GM12872 (cell line): Measurements from ENCODE around the gene TSHZ1.

Experiments used
- CTCF ChIP-seq: IDR thresholded peaks from 3 replicates; pipeline ENCODE4 v1.5.1; 2011; ENCODE audit warnings: low read depth, mild to moderate bottlenecking, low read length, moderate library complexity; ENCODE audit not compliant: insufficient read depth

Gene TSHZ1

GRCh38 chr18:75185460-75185859 lies 25.1 kb upstream of the TSHZ1 start:
- no peak for TF ChIP-seq CTCF

- TF ChIP-seq CTCF = no peak
Measured at GRCh38 chr18:75189696-75190095, 20.9 kb upstream of the TSHZ1 start.

- TF ChIP-seq CTCF = no peak
Measured at GRCh38 chr18:75192899-75193298, 17.7 kb upstream of the TSHZ1 start.

DNA sequence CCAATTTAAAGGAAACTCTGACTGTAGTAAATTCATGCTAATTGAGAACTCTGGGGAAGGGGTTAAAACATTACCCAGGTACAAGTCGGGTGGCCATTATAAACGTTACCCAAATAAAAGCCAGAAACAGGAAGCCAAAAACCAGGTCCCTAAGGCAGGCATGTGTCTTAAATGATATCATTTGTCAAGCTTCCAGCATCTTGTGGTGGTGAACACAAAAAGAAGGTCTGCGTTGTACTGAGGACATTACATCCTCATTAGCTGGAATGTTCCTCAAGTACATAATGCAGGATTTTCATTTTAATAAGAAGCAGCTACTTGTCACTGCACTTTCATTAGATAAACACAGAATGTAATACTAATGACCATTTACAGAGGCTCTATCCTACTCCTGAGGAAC lies 12.6 kb upstream of the TSHZ1 start:
- TF ChIP-seq CTCF = no peak

- TF ChIP-seq CTCF = no peak
Measured at GRCh38 chr18:75199327-75199726, 11.3 kb upstream of the TSHZ1 start.

DNA sequence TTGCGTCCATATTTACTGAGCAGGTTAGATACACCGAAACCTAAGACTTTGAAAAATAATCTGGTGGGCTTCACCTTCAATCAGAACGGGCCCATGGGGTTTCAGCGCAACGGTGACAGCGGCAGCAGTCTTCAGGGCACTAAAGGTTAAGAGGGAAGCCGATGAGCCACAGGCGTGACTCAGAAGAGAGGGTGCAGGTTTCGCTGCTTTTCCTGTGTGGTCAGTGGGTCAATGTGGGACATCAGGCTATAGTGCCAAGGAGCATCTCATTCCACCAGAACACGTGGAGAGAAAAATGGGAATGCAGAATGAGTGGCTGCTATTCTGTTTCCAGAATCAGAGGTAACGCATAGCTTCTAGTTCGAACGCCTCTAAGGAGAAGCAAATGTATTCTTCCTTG lies 10.5 kb upstream of the TSHZ1 start:
- TF ChIP-seq CTCF = no peak

DNA sequence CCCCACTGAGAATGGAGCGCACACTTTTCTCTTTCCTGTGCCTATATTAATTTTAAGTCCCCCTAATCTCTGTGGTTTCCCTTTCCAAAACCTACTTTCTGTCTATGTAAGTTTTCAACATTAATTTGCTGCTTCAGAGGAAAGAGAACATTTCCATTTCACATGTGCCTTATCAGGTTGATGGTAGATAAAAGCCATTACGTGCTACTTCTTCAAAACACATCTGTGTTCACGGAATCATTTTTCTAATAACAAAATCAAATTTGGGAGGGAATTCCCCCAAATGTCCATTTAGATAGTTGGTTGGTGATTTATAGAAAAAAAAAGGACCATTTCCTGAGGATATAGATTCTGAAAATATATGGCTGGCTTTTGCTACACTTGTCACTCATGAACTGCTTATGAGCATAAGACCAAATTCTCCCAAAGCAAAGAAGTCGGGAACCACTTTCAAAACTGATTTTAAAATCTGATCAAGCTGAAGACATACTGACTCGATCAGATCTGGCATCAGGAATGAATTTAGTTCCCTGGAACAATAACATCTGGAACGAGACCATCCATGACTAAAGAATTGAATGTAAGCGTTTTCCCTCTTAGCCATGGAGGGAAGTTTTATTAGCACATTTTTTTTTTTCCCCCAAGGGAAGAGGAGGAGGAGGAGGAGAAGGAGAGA lies 9.9 kb upstream of the TSHZ1 start:
- TF ChIP-seq CTCF = no peak
